ENCODE results near the gene PLEKHN1.

The PLEKHN1 gene

DNA sequence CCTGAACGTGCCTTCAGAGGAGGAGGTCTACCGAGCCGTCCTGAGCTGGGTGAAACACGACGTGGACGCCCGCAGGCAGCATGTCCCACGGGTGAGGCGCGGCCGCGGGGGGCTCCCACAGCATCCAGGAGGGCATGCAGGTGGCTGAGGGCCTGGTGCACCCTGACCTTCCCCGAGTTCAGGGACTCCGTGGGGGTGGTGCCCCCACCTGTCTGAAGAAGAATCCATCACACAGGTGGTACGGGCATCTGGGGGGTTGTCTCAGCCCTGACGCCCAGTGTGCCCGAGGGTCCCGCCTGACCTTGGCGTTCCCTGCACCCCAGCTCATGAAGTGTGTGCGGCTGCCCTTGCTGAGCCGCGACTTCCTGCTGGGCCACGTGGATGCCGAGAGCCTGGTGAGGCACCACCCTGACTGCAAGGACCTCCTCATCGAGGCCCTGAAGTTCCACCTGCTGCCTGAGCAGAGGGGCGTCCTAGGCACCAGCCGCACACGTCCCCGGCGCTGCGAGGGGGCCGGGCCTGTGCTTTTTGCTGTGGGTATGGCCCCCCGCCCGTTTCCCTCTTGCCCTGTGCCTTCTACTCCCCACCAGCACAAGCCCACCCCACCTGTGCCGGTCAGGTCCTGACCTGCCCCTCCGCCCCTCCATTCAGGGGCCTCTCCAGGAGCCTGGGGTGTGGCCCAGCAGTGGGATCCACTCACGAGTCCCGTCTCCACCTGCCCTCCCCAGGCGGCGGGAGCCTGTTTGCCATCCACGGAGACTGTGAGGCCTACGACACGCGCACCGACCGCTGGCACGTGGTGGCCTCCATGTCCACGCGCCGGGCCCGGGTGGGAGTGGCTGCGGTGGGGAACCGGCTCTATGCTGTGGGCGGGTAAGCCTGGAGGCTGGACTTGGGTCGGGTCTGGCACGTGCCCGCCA, 3.6 kb upstream of the PLEKHN1 start:
- no peak for DNase-seq (ENCODE audit: low read depth)
- no peak for TF ChIP-seq CTCF (IDR thresholded peaks at IDR 0.05; ENCODE audit: insufficient read depth, low read depth, low read length, missing control alignments)
- H3K4me3 ChIP-seq (ENCODE audit: low read depth, low read length): no peak overlapping the region

GRCh38 chr1:963301-963651, 3.0 kb upstream of the PLEKHN1 start:
- no peak overlapping the region for H3K4me3 ChIP-seq (ENCODE audit: low read depth, low read length)
- TF ChIP-seq CTCF (IDR thresholded peaks at IDR 0.05; ENCODE audit: insufficient read depth, low read depth, low read length, missing control alignments): no peak
- no peak for DNase-seq (ENCODE audit: low read depth)

- no peak for DNase-seq (ENCODE audit: low read depth)
- TF ChIP-seq CTCF (IDR thresholded peaks at IDR 0.05; ENCODE audit: insufficient read depth, low read depth, low read length, missing control alignments): no peak
- H3K4me3 ChIP-seq (ENCODE audit: low read depth, low read length): no peak overlapping the region
Observed at GRCh38 chr1:963746-964525, 2.3 kb upstream of the PLEKHN1 start.

- no peak overlapping the region for H3K4me3 ChIP-seq (ENCODE audit: low read depth, low read length)
- DNase-seq (ENCODE audit: low read depth): no peak
- TF ChIP-seq CTCF (IDR thresholded peaks at IDR 0.05; ENCODE audit: insufficient read depth, low read depth, low read length, missing control alignments): no peak
Observed at GRCh38 chr1:964691-965525, 1.4 kb upstream of the PLEKHN1 start.

GRCh38 chr1:965526-966134, 652 bp upstream of the PLEKHN1 start:
- DNase-seq (ENCODE audit: low read depth): no peak
- no peak overlapping the region for H3K4me3 ChIP-seq (ENCODE audit: low read depth, low read length)
- TF ChIP-seq CTCF (IDR thresholded peaks at IDR 0.05; ENCODE audit: insufficient read depth, low read depth, low read length, missing control alignments): no peak

GRCh38 chr1:966704-967300, 520 bp downstream of the PLEKHN1 start:
- peak; percentile 76 for DNase-seq (ENCODE audit: low read depth)
- TF ChIP-seq CTCF (IDR thresholded peaks at IDR 0.05; ENCODE audit: insufficient read depth, low read depth, low read length, missing control alignments): no peak
- H3K4me3 ChIP-seq (ENCODE audit: low read depth, low read length): peak overlapping the region; percentile 78
